Measurements from ENCODE around the gene LRR1.

Gene LRR1

DNA sequence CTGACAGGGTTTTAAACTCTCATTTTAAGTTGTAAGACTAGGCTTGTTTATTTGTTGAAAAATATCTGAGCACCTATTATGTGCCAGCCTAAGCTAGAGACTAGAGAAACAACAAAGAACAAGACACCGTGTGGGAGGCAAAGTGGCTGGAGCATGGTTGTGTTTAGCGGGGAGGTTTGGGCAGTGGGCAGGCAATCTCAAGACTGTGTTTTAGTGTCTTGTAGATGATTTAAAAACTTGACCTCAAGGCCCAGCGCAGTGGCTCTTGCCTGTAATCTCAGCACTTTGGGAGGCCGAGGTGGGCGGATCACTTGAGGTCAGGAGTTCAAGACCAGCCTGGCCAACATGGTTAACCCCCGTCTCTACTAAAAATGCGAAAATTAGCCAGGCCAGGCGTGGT, 13.9 kb downstream of the LRR1 start:
- H3K27ac ChIP-seq (ENCODE audit: extremely low read depth, low read depth, low read length): no peak overlapping the region
- ChIA-PET CTCF (interaction anchor here (0.6 kb wide), 1 partner anchor 165 kb away, joined by 4 read pairs; no protein-coding TSS in a partner anchor), POLR2A (interaction anchor here (0.7 to 1.0 kb wide), 2 partner anchors 7 to 155 kb away, joined by 3 to 4 read pairs; partner anchors contain the start of gene RPL36AL)
- no peaks in the 10 kb centered on the region for H3K4me1 ChIP-seq (ENCODE audit: control insufficient read depth, insufficient read depth, low read length)
- TF ChIP-seq EGR2 (tag by site-specific recombination; IDR thresholded peaks at IDR 0.05; ENCODE audit: low read depth) (peak; percentile 29; the same call in 1 of the 2 replicates), ZEB2 (tag by site-specific recombination; IDR thresholded peaks at IDR 0.05) (no peak)
- no peak overlapping the region for H3K4me3 ChIP-seq (ENCODE audit: low read depth, low read length)
- H3K9me3 ChIP-seq (ENCODE audit: control insufficient read depth, insufficient read depth, low read depth, low read length): no peaks in the 10 kb centered on the region
- peaks cover 22 to 32% of the 10 kb centered on the region in 2 experiments for H3K36me3 ChIP-seq (ENCODE audit: control insufficient read depth in 2 of 2, insufficient read depth in 1 of 2, low read length in 2 of 2)

- H3K9me3 ChIP-seq (ENCODE audit: control insufficient read depth, insufficient read depth, low read depth, low read length): no peaks in the 10 kb centered on the region
- ChIA-PET POLR2A (no interaction called here), CTCF (interaction anchor here (1.8 kb wide), 1 partner anchor 153 kb away, joined by 8 read pairs; no protein-coding TSS in a partner anchor)
- peaks cover 27 to 38% of the 10 kb centered on the region in 2 experiments for H3K36me3 ChIP-seq (ENCODE audit: control insufficient read depth in 2 of 2, insufficient read depth in 1 of 2, low read length in 2 of 2)
- TF ChIP-seq ZNF426 (tag by site-specific recombination; IDR thresholded peaks at IDR 0.05) (no peak), ZNF600 (tag by site-specific recombination; IDR thresholded peaks at IDR 0.05) (no peak), ZNF768 (tag by site-specific recombination; IDR thresholded peaks at IDR 0.05) (no peak), ZNF211 (tag by site-specific recombination; IDR thresholded peaks at IDR 0.05; ENCODE audit: low read depth) (no peak), ZNF391 (tag by site-specific recombination; IDR thresholded peaks at IDR 0.05; ENCODE audit: borderline replicate concordance, low read depth) (no peak), ZNF530 (tag by site-specific recombination; IDR thresholded peaks at IDR 0.05; ENCODE audit: low read depth) (no peak), ZNF518A (tag by site-specific recombination; conservative IDR thresholded peaks at IDR 0.05; ENCODE audit: low read depth) (no peak), ZNF16 (tag by site-specific recombination; IDR thresholded peaks at IDR 0.05; ENCODE audit: low read depth) (no peak), TSHZ1 (tag by site-specific recombination; IDR thresholded peaks at IDR 0.05; ENCODE audit: borderline replicate concordance) (no peak), ZNF341 (tag by site-specific recombination; IDR thresholded peaks at IDR 0.05; ENCODE audit: low read depth) (no peak), ZNF24 (tag by site-specific recombination; IDR thresholded peaks at IDR 0.05) (no peak), KLF8 (tag by site-specific recombination; IDR thresholded peaks at IDR 0.05) (no peak), ZBTB26 (tag by site-specific recombination; optimal IDR thresholded peaks at IDR 0.05) (no peak), ZNF335 (tag by site-specific recombination; conservative IDR thresholded peaks at IDR 0.05) (no peak), ZNF175 (tag by site-specific recombination; IDR thresholded peaks at IDR 0.05) (no peak), FEZF1 (tag by site-specific recombination; IDR thresholded peaks at IDR 0.05) (no peak), MEIS1 (CRISPR knock-in tag; IDR thresholded peaks at IDR 0.05; ENCODE audit: borderline replicate concordance) (no peak)
- no peak overlapping the region for H3K27ac ChIP-seq (ENCODE audit: extremely low read depth, low read depth, low read length)
- H3K4me1 ChIP-seq (ENCODE audit: control insufficient read depth, insufficient read depth, low read length): no peaks in the 10 kb centered on the region
- H3K4me3 ChIP-seq (ENCODE audit: low read depth, low read length): no peak overlapping the region
Observed at GRCh38 chr14:49614196-49614595, 15.5 kb downstream of the LRR1 start.

Measured in HEK293 (cell line).